Medulla oblongata (tissue), 1 donor: ENCODE data around the gene RAB4B.
"Not testable (repeated sequence)": the region's sequence is repeated elsewhere in the genome, so short reads cannot be mapped to it uniquely, and the experiment has no call there.

Experiments
- DNase-seq: peaks from one replicate; pipeline ENCODE4 v3.0.0-alpha.2; 2015; ENCODE audit errors: extremely low spot score

Gene RAB4B

GRCh38 chr19:40750874-40751537 is 27.0 kb upstream of the RAB4B start, which contains the start of gene SNRPA:
Gene SNRPA, plus strand, starts transcription at chr19:40751203. Its CDS starts 206 bp downstream, at chr19:40751409.
- peak; percentile 99 for DNase-seq

- DNase-seq = no peak
Observed at GRCh38 chr19:40752257-40752781, 25.7 kb upstream of the RAB4B start.

- DNase-seq = no peak
Observed at GRCh38 chr19:40754611-40755247, 23.3 kb upstream of the RAB4B start.

- no peak for DNase-seq
Observed at GRCh38 chr19:40755248-40755624, 22.8 kb upstream of the RAB4B start.

- no peak for DNase-seq
Observed at GRCh38 chr19:40755791-40756190, 22.3 kb upstream of the RAB4B start.

- DNase-seq = no peak
Observed at GRCh38 chr19:40756502-40757110, 21.4 kb upstream of the RAB4B start.

GRCh38 chr19:40758491-40758890 is 19.6 kb upstream of the RAB4B start:
- no peak for DNase-seq

GRCh38 chr19:40759352-40759751 is 18.7 kb upstream of the RAB4B start:
- DNase-seq = no peak

GRCh38 chr19:40762754-40763470 is 15.1 kb upstream of the RAB4B start:
- DNase-seq = no peak

- DNase-seq = no peak
Observed at GRCh38 chr19:40763526-40763925, 14.5 kb upstream of the RAB4B start.

- no peak for DNase-seq
Observed at GRCh38 chr19:40763963-40764362, 14.1 kb upstream of the RAB4B start.

GRCh38 chr19:40766385-40766784 is 11.7 kb upstream of the RAB4B start:
- not testable (repeated sequence) for DNase-seq

- DNase-seq = no peak
Observed at GRCh38 chr19:40768869-40769268, 9.2 kb upstream of the RAB4B start.

- not testable (repeated sequence) for DNase-seq
Observed at GRCh38 chr19:40771101-40771862, 6.8 kb upstream of the RAB4B start.

- DNase-seq = no peak
Observed at GRCh38 chr19:40774916-40775631, 3.0 kb upstream of the RAB4B start, which contains the start of gene MIA. Gene MIA, plus strand, starts transcription at chr19:40775521. Its CDS starts 22 bp downstream, at chr19:40775543.

GRCh38 chr19:40775632-40776022 is 2.4 kb upstream of the RAB4B start:
- DNase-seq = no peak

GRCh38 chr19:40776364-40776763 is 1.7 kb upstream of the RAB4B start:
- no peak for DNase-seq

GRCh38 chr19:40776932-40777644 is 959 bp upstream of the RAB4B start:
- DNase-seq = peak; percentile 99

GRCh38 chr19:40777645-40777936 is 456 bp upstream of the RAB4B start:
- DNase-seq = no peak

GRCh38 chr19:40778706-40779284 is 748 bp downstream of the RAB4B start:
- DNase-seq = no peak
